ENCODE data around the gene PCDHGA8. TPM values are rescaled to one million over a fixed set of nuclear protein-coding genes. Genes with fewer than 3 reads are reported as not detected.

The PCDHGA8 gene
- total RNA-seq, 1 experiment from 2014 or later = not detected

DNA sequence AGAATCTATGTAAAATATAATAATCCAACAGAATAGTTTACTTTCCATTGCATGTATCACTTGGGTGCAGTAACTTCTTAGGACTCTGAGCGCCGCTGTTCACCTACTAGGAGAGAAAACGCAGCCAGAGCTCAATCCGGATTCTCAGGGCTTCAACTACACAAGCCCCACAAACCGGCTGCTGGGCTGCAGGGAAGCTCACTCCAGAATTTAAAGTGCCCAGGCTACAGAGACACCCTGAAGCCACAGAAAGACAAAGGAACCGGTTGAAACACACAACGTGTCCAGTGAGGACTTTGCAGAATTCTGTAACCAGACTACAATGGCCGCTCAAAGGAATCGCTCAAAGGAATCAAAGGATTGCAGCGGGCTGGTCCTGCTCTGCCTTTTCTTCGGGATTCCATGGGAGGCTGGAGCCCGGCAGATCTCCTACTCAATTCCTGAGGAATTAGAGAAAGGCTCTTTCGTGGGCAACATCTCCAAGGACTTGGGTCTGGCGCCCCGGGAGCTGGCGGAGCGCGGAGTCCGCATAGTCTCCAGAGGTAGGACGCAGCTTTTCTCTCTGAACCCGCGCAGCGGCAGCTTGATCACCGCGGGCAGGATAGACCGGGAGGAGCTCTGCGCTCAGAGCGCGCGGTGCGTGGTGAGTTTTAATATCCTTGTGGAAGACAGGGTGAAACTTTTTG lies 20.6 kb downstream of the PCDHGA8 start, which contains the start of gene PCDHGA10:
PCDHGA10 (plus strand) TSS at position 134 of the 686 bp plus-strand sequence; CDS start at position 323, 189 bp downstream.
- intact Hi-C loops (cut with micrococcal nuclease) = loop anchor here (1.0 to 2.0 kb wide), 3 partner anchors 100 to 151 kb away; no protein-coding TSS in a partner anchor

More for the DNA sequence above, 20.6 kb downstream of the PCDHGA8 start, which contains the start of gene PCDHGA10:
- Histone ChIP-seq H3K27ac (ENCODE audit: low read depth, low read length) (peak within 1 kb of the TSS; percentile 44), H3K9me3 (ENCODE audit: control insufficient read depth in 1 of 2, insufficient read depth in 1 of 2, low read depth in 1 of 2, low read length in 2 of 2) (no peaks in the 10 kb centered on the region; a peak in 1 of 4 replicates), H3K4me2 (ENCODE audit: low read length) (peak within 1 kb of the TSS; percentile 74), H3K9ac (ENCODE audit: low read length) (peak within 1 kb of the TSS; percentile 60), H3K79me2 (ENCODE audit: insufficient read depth, low read length) (no peaks in the 10 kb centered on the region), H3K4me3 (replicated peaks in 1 of 2; ENCODE audit: low read depth in 1 of 2, low read length in 2 of 2) (peak within 1 kb of the TSS; percentile 46 to 61), H4K20me1 (ENCODE audit: insufficient read depth) (no peaks in the 10 kb centered on the region), H3K36me3 (ENCODE audit: control insufficient read depth in 1 of 2, insufficient read depth in 2 of 2, low read length in 2 of 2) (no peaks in the 10 kb centered on the region), H3K4me1 (ENCODE audit: control insufficient read depth in 1 of 2, insufficient read depth in 2 of 2, low read length in 2 of 2) (peaks cover 2 to 5% of the 10 kb centered on the region in 2 experiments; a peak in 1 of 4 replicates), H3K9me2 (ENCODE audit: insufficient read depth) (no peaks in the 10 kb centered on the region), H3K27me3 (ENCODE audit: insufficient read depth, low read length) (no peaks in the 10 kb centered on the region), H2AFZ (ENCODE audit: low read depth, low read length, poor library complexity, severe bottlenecking) (peak within 1 kb of the TSS; percentile 76)
- POLR2A ChIA-PET = interaction anchor here (1.0 to 2.0 kb wide), 5 partner anchors 93 to 151 kb away, joined by 3 to 9 read pairs (median 4); partner anchors contain the start of gene TAF7
- peak; percentile 71 for DNase-seq (ENCODE audit: low read depth, low spot score)
- TSS peak; percentile 95 for BruUV-seq (replicated peaks)
- ATAC-seq = peak; percentile 89
- RAD21 ChIA-PET (ENCODE audit: low non-redundant PET in 1 of 2, low total read pairs in 2 of 2, uncharacterized antibody in 2 of 2, unreplicated experiment in 2 of 2) = interaction anchor here (1.1 to 2.1 kb wide), 6 partner anchors 108 to 151 kb away, joined by 5 to 17 read pairs (median 7); no protein-coding TSS in a partner anchor
- TF ChIP-seq YY1 (IDR thresholded peaks at IDR 0.05; ENCODE audit: extremely low read depth, insufficient replicate concordance, low read depth, low read length) (peak; percentile 69), SP1 (IDR thresholded peaks at IDR 0.05; ENCODE audit: low read depth) (no peak), RAD21 (IDR thresholded peaks at IDR 0.05; ENCODE audit: low read depth) (peak; percentile 94), CBX3 (IDR thresholded peaks at IDR 0.05; ENCODE audit: low read depth) (no peak), POLR2AphosphoS5 (IDR thresholded peaks at IDR 0.05; ENCODE audit: low read depth, low read length) (peak; percentile 24; the same call in 1 of the 2 replicates), FOSL1 (IDR thresholded peaks at IDR 0.05; ENCODE audit: low read depth) (no peak)
- TF ChIP-seq, protein P1, sequence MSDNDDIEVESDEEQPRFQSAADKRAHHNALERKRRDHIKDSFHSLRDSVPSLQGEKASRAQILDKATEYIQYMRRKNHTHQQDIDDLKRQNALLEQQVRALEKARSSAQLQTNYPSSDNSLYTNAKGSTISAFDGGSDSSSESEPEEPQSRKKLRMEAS (IDR thresholded peaks at IDR 0.05) = peak; percentile 10; the same call in 1 of the 2 replicates
- TF ChIP-seq, protein P2, sequence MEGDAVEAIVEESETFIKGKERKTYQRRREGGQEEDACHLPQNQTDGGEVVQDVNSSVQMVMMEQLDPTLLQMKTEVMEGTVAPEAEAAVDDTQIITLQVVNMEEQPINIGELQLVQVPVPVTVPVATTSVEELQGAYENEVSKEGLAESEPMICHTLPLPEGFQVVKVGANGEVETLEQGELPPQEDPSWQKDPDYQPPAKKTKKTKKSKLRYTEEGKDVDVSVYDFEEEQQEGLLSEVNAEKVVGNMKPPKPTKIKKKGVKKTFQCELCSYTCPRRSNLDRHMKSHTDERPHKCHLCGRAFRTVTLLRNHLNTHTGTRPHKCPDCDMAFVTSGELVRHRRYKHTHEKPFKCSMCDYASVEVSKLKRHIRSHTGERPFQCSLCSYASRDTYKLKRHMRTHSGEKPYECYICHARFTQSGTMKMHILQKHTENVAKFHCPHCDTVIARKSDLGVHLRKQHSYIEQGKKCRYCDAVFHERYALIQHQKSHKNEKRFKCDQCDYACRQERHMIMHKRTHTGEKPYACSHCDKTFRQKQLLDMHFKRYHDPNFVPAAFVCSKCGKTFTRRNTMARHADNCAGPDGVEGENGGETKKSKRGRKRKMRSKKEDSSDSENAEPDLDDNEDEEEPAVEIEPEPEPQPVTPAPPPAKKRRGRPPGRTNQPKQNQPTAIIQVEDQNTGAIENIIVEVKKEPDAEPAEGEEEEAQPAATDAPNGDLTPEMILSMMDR (IDR thresholded peaks at IDR 0.05 in 2 of 3, conservative IDR thresholded peaks at IDR 0.05 in 1 of 3; ENCODE audit: borderline replicate concordance in 1 of 3, insufficient read depth in 1 of 3, low read depth in 2 of 3, low read length in 2 of 3) = peak; percentile 84 to 96 (median 86)
- CTCF ChIA-PET = interaction anchor here (0.7 to 3.4 kb wide), 25 partner anchors 8 to 224 kb away, joined by 3 to 73 read pairs (median 5); partner anchors contain the start of genes PCDHB14, PCDHGA11, PCDHGA12 and PCDHGB2

Measured in HCT116 (cell line).